HUES48 (cell line): ENCODE results near the gene TSHZ2.
A peak's percentile ranks its signal among the peaks of the same experiment; 100 is the strongest.

Source experiments
- H3K27ac ChIP-seq: one replicate; pipeline ENCODE4 v1.7.0; 2013; ENCODE audit warnings: low read depth, low read length, inconsistent platforms
- H3K27me3 ChIP-seq: 2 replicates; pipeline ENCODE4 v1.6.1; 2013; ENCODE audit warnings: mild to moderate bottlenecking, low read length; ENCODE audit not compliant: control insufficient read depth, insufficient read depth
- H3K36me3 ChIP-seq: 2 replicates; pipeline ENCODE4 v1.6.1; 2013; ENCODE audit warnings: low read length; ENCODE audit not compliant: control insufficient read depth, insufficient read depth
- H3K4me1 ChIP-seq: 2 replicates; pipeline ENCODE4 v1.6.1; 2013; ENCODE audit warnings: mild to moderate bottlenecking, low read length; ENCODE audit not compliant: control insufficient read depth, insufficient read depth
- H3K4me3 ChIP-seq: 2 replicates; pipeline ENCODE4 v1.5.1; 2013; ENCODE audit warnings: mild to moderate bottlenecking, low read depth, low read length
- H3K9ac ChIP-seq: 2 replicates; pipeline ENCODE4 v1.6.1; 2013; ENCODE audit warnings: mild to moderate bottlenecking, low read depth, low read length, moderate library complexity
- H3K9me3 ChIP-seq: 2 replicates; pipeline ENCODE4 v1.6.1; 2013; ENCODE audit warnings: low read length; ENCODE audit not compliant: control insufficient read depth, insufficient read depth

Gene TSHZ2

DNA sequence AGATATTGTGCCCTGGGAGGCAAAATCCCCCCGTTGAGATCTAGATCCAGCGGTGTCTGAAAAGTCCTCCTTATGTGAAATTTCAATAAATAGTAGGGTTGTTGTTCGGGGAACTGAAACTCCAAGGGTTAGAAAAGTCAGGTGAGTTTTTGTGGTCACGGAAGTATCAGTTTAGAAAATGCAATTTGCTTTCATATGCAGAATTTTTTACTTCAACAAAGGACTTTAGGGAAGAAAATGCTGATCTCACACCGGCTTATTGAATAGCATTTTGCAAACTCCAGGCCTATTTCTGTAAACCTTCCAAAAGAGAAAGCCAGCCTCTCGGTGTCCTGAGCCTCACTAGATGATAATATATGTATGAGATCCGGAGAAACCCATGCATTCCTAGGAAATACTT, 254.7 kb downstream of the TSHZ2 start:
- Histone ChIP-seq H3K9ac (no peak overlapping the region), H3K27me3 (no peaks in the 10 kb centered on the region), H3K4me3 (no peak overlapping the region), H3K36me3 (no peaks in the 10 kb centered on the region), H3K27ac (peak overlapping the region; percentile 25), H3K4me1 (peaks cover 17% of the 10 kb centered on the region), H3K9me3 (no peaks in the 10 kb centered on the region)

DNA sequence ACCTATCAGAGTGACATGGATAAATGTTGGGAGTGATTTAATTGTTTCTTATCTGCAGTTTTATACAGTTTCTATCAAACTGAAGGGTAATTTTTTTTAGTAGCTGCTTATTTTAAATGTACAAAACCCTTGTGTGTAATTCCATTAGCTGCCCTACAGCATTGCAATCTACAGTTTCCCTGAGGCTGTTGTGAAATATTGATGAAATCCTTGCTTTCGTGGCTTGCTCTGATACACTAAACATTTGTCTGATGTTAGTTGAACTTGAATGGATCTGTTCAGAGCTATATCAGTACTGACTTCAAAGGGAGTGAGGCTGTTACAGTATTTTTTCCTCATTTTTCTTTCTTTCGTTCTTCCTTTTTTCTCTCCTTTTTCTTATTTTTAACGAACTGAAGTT, 255.4 kb downstream of the TSHZ2 start:
- H3K36me3 ChIP-seq: no peaks in the 10 kb centered on the region
- H3K4me1 ChIP-seq: peaks cover 17% of the 10 kb centered on the region
- H3K9ac ChIP-seq: no peak overlapping the region
- no peak overlapping the region for H3K4me3 ChIP-seq
- H3K27ac ChIP-seq: no peak overlapping the region
- H3K27me3 ChIP-seq: no peaks in the 10 kb centered on the region
- H3K9me3 ChIP-seq: no peaks in the 10 kb centered on the region

GRCh38 chr20:53231061-53231460, 258.9 kb downstream of the TSHZ2 start:
- no peak overlapping the region for H3K4me3 ChIP-seq
- no peaks in the 10 kb centered on the region for H3K27me3 ChIP-seq
- no peak overlapping the region for H3K27ac ChIP-seq
- H3K36me3 ChIP-seq: no peaks in the 10 kb centered on the region
- no peak overlapping the region for H3K9ac ChIP-seq
- no peaks in the 10 kb centered on the region for H3K9me3 ChIP-seq
- H3K4me1 ChIP-seq: peaks cover 17% of the 10 kb centered on the region

DNA sequence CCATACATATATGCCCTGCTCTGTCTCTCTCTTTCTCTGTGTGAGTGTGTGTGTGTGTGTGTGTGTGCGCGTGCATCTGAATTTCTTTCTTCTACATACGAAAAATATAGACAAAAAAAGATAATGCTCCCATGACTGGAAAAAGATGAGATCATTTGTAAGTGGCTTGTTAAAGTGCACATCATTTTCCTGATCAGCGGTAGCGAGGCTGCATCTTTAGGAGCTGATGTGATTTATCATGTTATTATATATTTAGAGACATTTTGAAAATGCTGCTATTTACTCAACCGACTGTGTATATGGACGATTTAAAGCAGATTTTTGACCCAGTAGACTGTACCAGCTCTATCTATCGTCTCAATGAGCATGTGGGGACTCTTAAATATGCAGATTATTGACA, 265.3 kb downstream of the TSHZ2 start:
- Histone ChIP-seq H3K9ac (no peak overlapping the region), H3K27ac (no peak overlapping the region), H3K4me3 (no peak overlapping the region), H3K27me3 (no peaks in the 10 kb centered on the region), H3K4me1 (peaks cover 9% of the 10 kb centered on the region; the same call in 1 of the 2 replicates), H3K9me3 (no peaks in the 10 kb centered on the region), H3K36me3 (no peaks in the 10 kb centered on the region)

DNA sequence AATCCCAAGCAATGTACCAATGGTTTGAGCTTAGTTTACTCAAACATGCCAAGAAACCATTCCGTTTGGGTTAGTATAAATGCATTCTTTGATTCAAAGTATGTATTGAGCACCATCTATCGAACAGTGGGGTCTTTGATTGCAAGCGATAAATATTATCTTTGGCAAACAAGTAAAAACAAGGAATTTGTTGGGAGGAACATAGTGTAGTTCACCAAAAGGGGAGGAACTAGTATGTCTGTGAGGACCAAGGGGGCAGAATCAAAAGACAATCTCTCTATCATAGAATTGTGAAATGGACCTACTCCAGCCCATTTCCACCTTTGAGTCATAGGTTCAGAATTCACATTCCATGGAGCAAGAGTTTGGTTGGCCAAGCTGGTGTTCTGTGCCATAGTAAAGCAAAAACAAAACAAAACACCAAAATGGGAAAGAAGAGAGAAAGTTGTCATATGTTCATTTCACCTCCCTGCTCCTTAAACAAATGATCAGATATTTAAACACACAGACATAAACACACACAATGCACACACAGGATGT, 266.0 kb downstream of the TSHZ2 start:
- Histone ChIP-seq H3K4me3 (no peak overlapping the region), H3K9ac (no peak overlapping the region), H3K27me3 (no peaks in the 10 kb centered on the region), H3K4me1 (peaks cover 9% of the 10 kb centered on the region; the same call in 1 of the 2 replicates), H3K9me3 (no peaks in the 10 kb centered on the region), H3K27ac (no peak overlapping the region), H3K36me3 (no peaks in the 10 kb centered on the region)

GRCh38 chr20:53243152-53243551, 271.0 kb downstream of the TSHZ2 start:
- no peak overlapping the region for H3K9ac ChIP-seq

GRCh38 chr20:53244711-53245110, 272.6 kb downstream of the TSHZ2 start:
- no peak overlapping the region for H3K27ac ChIP-seq
- H3K4me1 ChIP-seq: no peaks in the 10 kb centered on the region; the same call in 1 of the 2 replicates
- no peak overlapping the region for H3K4me3 ChIP-seq
- no peak overlapping the region for H3K9ac ChIP-seq
- no peaks in the 10 kb centered on the region for H3K36me3 ChIP-seq
- no peaks in the 10 kb centered on the region for H3K9me3 ChIP-seq
- H3K27me3 ChIP-seq: no peaks in the 10 kb centered on the region

More at GRCh38 chr20:53243152-53243551, 271.0 kb downstream of the TSHZ2 start:
- Histone ChIP-seq H3K27ac (no peak overlapping the region), H3K9me3 (no peaks in the 10 kb centered on the region), H3K4me3 (no peak overlapping the region), H3K4me1 (peaks cover 3% of the 10 kb centered on the region), H3K27me3 (no peaks in the 10 kb centered on the region), H3K36me3 (no peaks in the 10 kb centered on the region)

DNA sequence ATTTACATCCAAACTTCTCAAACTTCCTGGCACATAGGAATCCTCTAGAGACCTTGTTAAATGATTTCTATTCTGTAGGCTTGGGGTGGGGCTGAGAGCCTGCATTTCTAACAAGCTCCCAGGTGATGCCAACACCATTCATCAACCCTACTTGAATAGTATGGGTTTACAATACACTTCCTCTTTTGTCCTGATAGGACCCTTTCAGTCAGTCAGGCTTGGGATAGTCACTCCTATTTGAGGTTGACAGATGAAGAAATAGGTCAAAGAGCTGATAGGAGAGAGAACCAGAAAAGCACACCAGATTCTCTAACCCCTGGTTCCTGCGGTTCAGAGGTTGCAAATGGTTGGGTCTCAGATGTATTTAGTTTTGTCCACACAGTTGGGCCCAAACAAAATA, 273.4 kb downstream of the TSHZ2 start:
- no peaks in the 10 kb centered on the region for H3K9me3 ChIP-seq
- no peak overlapping the region for H3K4me3 ChIP-seq
- no peak overlapping the region for H3K9ac ChIP-seq
- no peaks in the 10 kb centered on the region; the same call in 1 of the 2 replicates for H3K4me1 ChIP-seq
- H3K27me3 ChIP-seq: no peaks in the 10 kb centered on the region
- H3K27ac ChIP-seq: no peak overlapping the region
- H3K36me3 ChIP-seq: no peaks in the 10 kb centered on the region

DNA sequence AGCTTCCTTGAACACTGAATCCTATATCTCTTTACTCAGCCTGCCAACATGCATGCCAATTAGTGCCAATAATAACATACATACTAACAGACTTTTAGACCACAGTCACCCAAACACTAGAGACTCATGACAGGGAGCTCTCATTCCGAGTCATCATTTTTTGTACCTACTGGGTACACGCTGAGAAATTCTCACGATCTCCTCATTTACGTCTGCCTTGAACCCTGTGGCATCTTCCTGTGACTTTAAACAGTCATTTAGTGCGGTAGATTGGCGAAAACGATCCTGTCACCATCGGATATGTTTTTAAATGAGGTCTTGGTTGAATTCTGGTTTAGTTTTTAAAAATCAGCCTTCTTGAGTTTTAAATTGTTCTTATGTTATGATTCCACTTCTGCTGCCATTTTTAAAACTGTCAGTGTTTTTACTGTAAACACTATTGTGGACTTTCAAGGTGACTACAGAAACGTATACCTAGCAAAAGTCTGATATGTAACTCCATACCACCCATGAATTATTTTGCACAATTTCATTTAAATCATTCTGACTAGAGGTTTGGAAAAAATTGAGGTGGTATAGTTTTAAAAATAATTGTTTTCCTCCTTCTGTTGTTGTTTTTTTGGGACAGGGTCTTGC, 275.4 kb downstream of the TSHZ2 start:
- Histone ChIP-seq H3K9me3 (no peaks in the 10 kb centered on the region), H3K9ac (no peak overlapping the region), H3K4me3 (no peak overlapping the region), H3K27ac (no peak overlapping the region), H3K27me3 (no peaks in the 10 kb centered on the region), H3K36me3 (no peaks in the 10 kb centered on the region), H3K4me1 (no peaks in the 10 kb centered on the region; the same call in 1 of the 2 replicates)

- Histone ChIP-seq H3K4me1 (no peaks in the 10 kb centered on the region; the same call in 1 of the 2 replicates), H3K9me3 (no peaks in the 10 kb centered on the region), H3K27ac (no peak overlapping the region), H3K9ac (no peak overlapping the region), H3K27me3 (no peaks in the 10 kb centered on the region), H3K4me3 (no peak overlapping the region), H3K36me3 (no peaks in the 10 kb centered on the region)
These were observed 278.3 kb downstream of the TSHZ2 start for GRCh38 chr20:53250456-53250855.

DNA sequence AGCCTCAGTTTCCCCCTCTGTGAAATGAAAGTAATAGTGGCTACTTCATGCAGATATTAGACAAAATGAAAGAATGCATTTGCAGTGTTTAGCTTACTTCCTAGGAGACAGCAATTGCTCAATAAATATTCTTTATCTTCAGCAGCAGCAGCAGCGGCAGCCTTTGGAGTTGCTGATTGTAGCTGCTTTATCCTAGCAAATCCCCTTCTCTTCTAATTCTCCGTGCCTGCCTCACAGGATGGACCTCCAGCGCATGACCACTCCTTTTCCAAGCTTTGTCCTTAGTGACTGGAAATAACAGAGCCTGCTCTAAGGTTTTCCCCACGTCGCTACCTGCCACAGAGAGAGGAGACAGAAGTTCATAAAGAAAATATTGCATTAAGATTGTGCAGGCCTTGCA, 279.8 kb downstream of the TSHZ2 start:
- Histone ChIP-seq H3K27ac (no peak overlapping the region), H3K4me1 (no peaks in the 10 kb centered on the region), H3K4me3 (no peak overlapping the region), H3K36me3 (no peaks in the 10 kb centered on the region), H3K27me3 (no peaks in the 10 kb centered on the region), H3K9me3 (no peaks in the 10 kb centered on the region), H3K9ac (no peak overlapping the region)
